Activated CD8-positive, alpha-beta memory T cell treated with anti-CD3 and anti-CD28 coated beads, Interleukin-2, amount 10 ng/mL, durations not matched to agents 7 days and 5 days (primary cell): ENCODE measurements around the gene TRIM26. TPM values are rescaled to one million over a fixed set of nuclear protein-coding genes. Genes with fewer than 3 reads are reported as not detected.
"Not testable (repeated sequence)": the region's sequence is repeated elsewhere in the genome, so short reads cannot be mapped to it uniquely, and the experiment has no call there.

Experiments
- ATAC-seq: fragments of 150-1000 bp; cut with Tn5 transposase; one replicate; pipeline ENCODE4 v1.10.0; 2021; ENCODE audit warnings: moderate library complexity
- CTCF ChIA-PET: fragments of 350-600 bp; sonication (Branson Sonifier 250); formaldehyde crosslinking; loops from one replicate; lab custom pipeline; 2021; ENCODE audit warnings: antibody characterized with exemption; lab: Charles Lee
- DNase-seq: peaks from one replicate; pipeline ENCODE4 v3.0.0-alpha.2; 2020
- H3K27ac Mint-ChIP-seq: one replicate; pipeline ENCODE4 v1.8.0; 2021; ENCODE audit warnings: mild to moderate bottlenecking, mixed read lengths
- H3K27me3 Mint-ChIP-seq: one replicate; pipeline ENCODE4 v1.8.0; 2021; ENCODE audit warnings: mixed read lengths
- H3K36me3 Mint-ChIP-seq: one replicate; pipeline ENCODE4 v1.8.0; 2021; ENCODE audit warnings: mild to moderate bottlenecking, mixed read lengths
- H3K4me1 Mint-ChIP-seq: one replicate; pipeline ENCODE4 v1.8.0; 2021; ENCODE audit warnings: mixed read lengths
- H3K4me3 Mint-ChIP-seq: one replicate; pipeline ENCODE4 v1.8.0; 2021; ENCODE audit warnings: mild to moderate bottlenecking, moderate library complexity, mixed read lengths
- H3K9me3 Mint-ChIP-seq: one replicate; pipeline ENCODE4 v1.8.0; 2022; ENCODE audit warnings: low read depth, mixed read lengths
- total RNA-seq, 2 experiments: library from RNA; stranded (reverse); gene quantifications; one replicate each; pipeline ENCODE4 v1.2.3, GENCODE V29; 2021

Gene TRIM26
- total RNA-seq, 2 experiments from 2014 or later, result 112 to 115 TPM

DNA sequence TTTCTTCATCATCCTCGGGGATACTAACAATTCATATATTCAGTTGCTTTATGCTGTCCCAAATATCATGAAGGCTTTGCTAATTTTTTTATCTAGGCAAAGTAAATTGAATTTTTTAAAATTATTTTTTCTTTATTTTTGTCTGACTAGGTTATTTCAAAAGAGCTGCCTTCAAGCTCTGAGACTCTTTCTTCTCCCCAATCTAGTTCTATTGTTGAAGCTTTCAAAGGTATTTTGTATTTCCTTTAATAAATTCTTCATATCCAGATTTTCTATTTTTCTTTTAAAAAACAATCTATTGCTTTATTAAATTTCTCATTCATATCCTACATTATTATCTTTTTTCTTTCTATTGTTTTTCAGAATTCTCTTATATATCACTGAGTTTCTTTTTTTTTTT lies 33.1 kb downstream of the TRIM26 start:
- CTCF ChIA-PET, result no interaction called here
- no peaks in the 10 kb centered on the region for H3K4me1 Mint-ChIP-seq
- H3K4me3 Mint-ChIP-seq, result no peak overlapping the region
- H3K36me3 Mint-ChIP-seq, result peaks cover 23% of the 10 kb centered on the region
- no peak overlapping the region for H3K27ac Mint-ChIP-seq
- DNase-seq (no peak), ATAC-seq (no peak)
- peaks cover 46% of the 10 kb centered on the region for H3K27me3 Mint-ChIP-seq
- peaks cover 6% of the 10 kb centered on the region for H3K9me3 Mint-ChIP-seq

DNA sequence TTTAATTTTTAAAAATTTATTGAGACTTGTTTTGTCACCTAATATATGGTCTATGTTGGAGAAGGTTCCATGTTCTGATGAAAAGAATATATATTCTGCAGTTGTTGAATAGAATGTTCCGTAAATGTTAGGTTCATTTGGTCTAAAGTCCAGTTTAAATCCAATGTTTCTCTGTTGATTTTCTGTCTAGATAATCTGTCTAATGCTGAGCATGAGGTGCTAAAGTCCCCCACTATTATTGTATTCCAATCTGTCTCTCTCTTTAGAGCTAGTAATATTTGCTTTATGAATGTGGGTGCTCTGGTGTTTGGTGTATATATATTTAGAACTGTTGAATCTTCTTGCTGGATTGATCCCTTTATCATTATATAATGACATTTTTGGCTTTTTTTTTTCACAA lies 34.4 kb downstream of the TRIM26 start:
- CTCF ChIA-PET, result no interaction called here
- Mint-ChIP-seq H3K9me3 (peaks cover 6% of the 10 kb centered on the region), H3K27me3 (peaks cover 57% of the 10 kb centered on the region), H3K4me3 (no peak overlapping the region), H3K27ac (no peak overlapping the region), H3K36me3 (peaks cover 12% of the 10 kb centered on the region), H3K4me1 (no peaks in the 10 kb centered on the region)
- ATAC-seq (no peak), DNase-seq (no peak)

DNA sequence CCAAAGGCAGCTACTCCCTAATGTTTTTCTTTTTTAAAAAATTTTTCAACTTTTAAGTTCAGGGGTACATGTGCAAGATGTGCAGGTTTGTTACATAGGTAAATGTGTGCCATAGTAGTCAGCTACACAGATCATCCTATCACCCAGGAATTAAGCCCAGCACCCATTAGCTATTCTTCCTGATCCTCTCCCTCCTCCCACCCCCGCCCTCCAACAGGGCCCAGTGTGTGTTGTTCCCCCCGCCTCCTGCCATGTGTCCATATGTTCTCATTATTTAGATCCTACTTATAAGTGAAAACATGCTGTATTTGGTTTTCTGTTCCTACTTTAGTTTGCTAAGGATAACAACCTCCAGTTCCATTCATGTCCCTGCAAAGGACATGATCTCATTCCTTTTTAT lies 37.4 kb downstream of the TRIM26 start:
- ATAC-seq, result no peak
- peaks cover 78% of the 10 kb centered on the region for H3K27me3 Mint-ChIP-seq
- DNase-seq, result no peak
- H3K36me3 Mint-ChIP-seq, result peaks cover 6% of the 10 kb centered on the region
- peaks cover 6% of the 10 kb centered on the region for H3K4me1 Mint-ChIP-seq
- H3K27ac Mint-ChIP-seq, result no peak overlapping the region
- peaks cover 6% of the 10 kb centered on the region for H3K9me3 Mint-ChIP-seq
- no peak overlapping the region for H3K4me3 Mint-ChIP-seq
- CTCF ChIA-PET, result interaction anchor here (1.4 kb wide), 1 partner anchor 45 kb away, joined by 5 read pairs; no protein-coding TSS in a partner anchor

DNA sequence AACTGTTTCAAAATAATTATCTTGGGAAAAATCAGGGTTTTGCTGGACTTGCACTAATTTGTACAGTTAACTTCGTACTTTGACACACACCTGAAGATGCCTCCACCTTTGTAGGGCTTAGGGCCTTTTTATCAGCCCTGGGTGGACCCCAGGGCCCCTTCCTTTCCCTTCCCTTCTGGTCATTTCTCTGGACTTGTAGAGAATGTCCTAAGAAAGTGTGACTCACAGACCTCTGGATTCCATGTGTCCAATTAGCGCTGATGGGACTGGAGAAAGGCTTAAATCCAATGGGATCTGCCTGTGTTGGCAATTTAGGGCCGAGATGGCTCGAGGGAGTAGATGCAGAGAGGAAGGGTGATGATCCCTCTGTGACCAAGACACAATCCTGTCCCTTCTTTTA lies 40.5 kb downstream of the TRIM26 start:
- Mint-ChIP-seq H3K36me3 (no peaks in the 10 kb centered on the region), H3K27ac (no peak overlapping the region), H3K27me3 (peaks cover 86% of the 10 kb centered on the region), H3K9me3 (no peaks in the 10 kb centered on the region), H3K4me3 (no peak overlapping the region), H3K4me1 (peaks cover 14% of the 10 kb centered on the region)
- ATAC-seq (no peak), DNase-seq (no peak)
- CTCF ChIA-PET, result no interaction called here

DNA sequence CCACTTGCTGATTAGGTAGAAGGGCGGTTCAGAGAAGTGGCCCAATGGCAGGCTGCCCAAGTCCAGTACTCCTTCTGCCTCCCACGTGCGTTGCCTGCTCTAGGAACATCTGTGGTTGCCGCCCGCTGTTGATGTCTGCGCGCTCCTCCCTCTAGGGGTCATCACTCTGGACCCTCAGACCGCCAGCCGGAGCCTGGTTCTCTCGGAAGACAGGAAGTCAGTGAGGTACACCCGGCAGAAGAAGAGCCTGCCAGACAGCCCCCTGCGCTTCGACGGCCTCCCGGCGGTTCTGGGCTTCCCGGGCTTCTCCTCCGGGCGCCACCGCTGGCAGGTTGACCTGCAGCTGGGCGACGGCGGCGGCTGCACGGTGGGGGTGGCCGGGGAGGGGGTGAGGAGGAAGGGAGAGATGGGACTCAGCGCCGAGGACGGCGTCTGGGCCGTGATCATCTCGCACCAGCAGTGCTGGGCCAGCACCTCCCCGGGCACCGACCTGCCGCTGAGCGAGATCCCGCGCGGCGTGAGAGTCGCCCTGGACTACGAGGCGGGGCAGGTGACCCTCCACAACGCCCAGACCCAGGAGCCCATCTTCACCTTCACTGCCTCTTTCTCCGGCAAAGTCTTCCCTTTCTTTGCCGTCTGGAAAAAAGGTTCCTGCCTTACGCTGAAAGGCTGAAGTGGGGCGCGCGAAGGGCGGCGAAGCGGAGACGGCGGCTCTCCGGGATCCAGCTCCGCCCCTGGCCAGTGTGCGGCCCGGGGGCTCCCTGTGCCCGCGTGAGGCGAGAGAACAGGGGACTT lies 41.3 kb downstream of the TRIM26 start:
- DNase-seq, result no peak
- Mint-ChIP-seq H3K4me1 (peaks cover 19% of the 10 kb centered on the region), H3K4me3 (no peak overlapping the region), H3K36me3 (no peaks in the 10 kb centered on the region), H3K27ac (no peak overlapping the region), H3K27me3 (peaks cover 78% of the 10 kb centered on the region), H3K9me3 (no peaks in the 10 kb centered on the region)
- CTCF ChIA-PET, result interaction anchor here (1.1 to 1.2 kb wide), 2 partner anchors 20 to 41 kb away, joined by 3 to 5 read pairs; no protein-coding TSS in a partner anchor
- peak; percentile 35 for ATAC-seq

DNA sequence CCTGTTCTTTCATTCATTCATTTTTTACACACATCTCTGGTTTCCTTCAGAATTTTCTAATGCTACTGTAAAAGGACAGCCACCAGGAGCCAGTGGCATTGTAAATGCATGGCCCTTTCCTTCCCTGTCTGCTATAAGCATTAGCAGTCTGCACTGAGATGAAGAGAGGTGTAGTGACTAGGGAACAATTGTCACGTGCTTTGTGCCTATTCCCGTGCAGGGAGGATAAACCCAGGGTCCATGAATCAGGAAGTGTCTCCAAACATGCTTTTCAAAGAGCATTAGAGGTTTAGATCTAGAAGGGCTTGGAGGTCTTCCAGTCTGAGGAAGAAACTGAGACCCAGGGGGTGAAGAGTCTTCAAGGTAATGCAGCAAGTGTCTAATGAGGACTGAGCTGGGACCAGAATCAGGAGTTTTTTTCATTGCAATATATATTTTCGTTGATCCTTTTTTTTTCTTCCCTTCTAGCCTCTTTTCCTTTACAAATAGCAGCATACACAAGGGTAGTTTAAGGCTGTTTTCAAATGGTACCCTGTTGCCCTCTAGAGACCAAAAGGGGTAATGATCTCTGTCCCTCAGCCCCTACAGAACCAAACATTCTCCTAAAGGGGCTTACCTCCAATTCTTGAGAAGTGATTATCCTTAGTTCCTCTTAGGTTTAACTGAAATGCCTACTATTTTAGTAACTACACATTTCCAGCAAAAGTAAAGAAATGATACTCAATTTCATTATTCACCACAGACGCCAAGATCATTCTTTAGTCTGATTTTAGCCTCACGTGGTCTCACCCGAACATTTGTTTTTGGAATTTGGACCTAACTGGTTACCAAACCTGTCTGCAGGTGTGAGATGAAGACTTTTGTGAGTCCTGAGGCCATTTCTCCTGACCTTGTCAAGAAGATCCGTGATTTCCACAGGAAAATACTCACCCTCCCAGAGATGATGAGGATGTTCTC lies 43.3 kb downstream of the TRIM26 start:
- ATAC-seq (peak; percentile 80), DNase-seq (no peak)
- Mint-ChIP-seq H3K4me1 (peaks cover 22% of the 10 kb centered on the region), H3K36me3 (no peaks in the 10 kb centered on the region), H3K27me3 (peaks cover 62% of the 10 kb centered on the region), H3K4me3 (no peak overlapping the region), H3K27ac (no peak overlapping the region), H3K9me3 (no peaks in the 10 kb centered on the region)
- CTCF ChIA-PET, result interaction anchor here (0.6 to 1.9 kb wide), 4 partner anchors 38 to 73 kb away, joined by 3 to 6 read pairs (median 4); no protein-coding TSS in a partner anchor

DNA sequence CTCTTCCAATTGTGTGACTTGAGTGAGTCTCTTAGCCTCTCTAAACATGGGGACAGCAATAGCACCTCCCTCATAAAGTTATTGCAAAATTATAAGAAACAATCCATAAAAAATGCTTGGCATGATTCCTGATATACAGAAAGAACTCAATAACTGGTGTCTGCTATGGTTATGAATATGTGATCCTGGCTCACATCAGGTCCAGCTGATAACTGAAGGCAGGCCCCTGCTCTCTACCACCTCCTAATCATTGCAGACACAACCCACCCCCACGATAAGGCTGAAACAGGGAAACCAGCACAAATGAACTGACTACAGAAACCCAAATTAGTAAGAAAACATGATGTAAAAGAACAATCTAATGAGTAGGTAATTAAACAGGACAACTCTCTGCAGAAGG lies 44.5 kb downstream of the TRIM26 start:
- Mint-ChIP-seq H3K27ac (no peak overlapping the region), H3K36me3 (no peaks in the 10 kb centered on the region), H3K4me1 (peaks cover 24% of the 10 kb centered on the region), H3K9me3 (no peaks in the 10 kb centered on the region), H3K4me3 (no peak overlapping the region), H3K27me3 (peaks cover 60% of the 10 kb centered on the region)
- CTCF ChIA-PET, result interaction anchor here (1.4 to 3.1 kb wide), 3 partner anchors 25 to 66 kb away, joined by 5 to 24 read pairs (median 11); no protein-coding TSS in a partner anchor
- DNase-seq (no peak), ATAC-seq (no peak)

DNA sequence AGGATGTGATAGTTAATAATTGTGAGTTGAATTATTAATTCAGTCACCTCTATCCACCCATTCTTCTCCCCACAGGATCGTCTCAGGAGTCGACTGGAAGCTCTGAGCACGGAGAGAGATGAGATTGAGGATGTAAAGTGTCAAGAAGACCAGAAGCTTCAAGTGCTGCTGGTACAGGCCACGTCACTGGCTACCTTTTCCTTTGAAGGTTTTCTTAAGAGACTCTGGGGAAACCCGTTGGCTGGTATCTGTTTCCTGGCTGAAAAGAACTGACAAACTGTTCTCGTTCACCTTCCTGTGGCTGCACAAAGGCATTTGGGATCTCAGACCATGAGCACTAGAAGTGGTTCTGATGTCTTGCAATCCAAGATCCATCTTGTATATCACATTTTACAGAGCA lies 46.1 kb downstream of the TRIM26 start:
- CTCF ChIA-PET, result interaction anchor here (1.3 to 3.1 kb wide), 4 partner anchors 24 to 64 kb away, joined by 4 to 24 read pairs (median 8); no protein-coding TSS in a partner anchor
- no peaks in the 10 kb centered on the region for H3K36me3 Mint-ChIP-seq
- DNase-seq (no peak), ATAC-seq (no peak)
- H3K4me1 Mint-ChIP-seq, result peaks cover 33% of the 10 kb centered on the region
- H3K27me3 Mint-ChIP-seq, result peaks cover 49% of the 10 kb centered on the region
- no peaks in the 10 kb centered on the region for H3K9me3 Mint-ChIP-seq
- H3K4me3 Mint-ChIP-seq, result no peak overlapping the region
- H3K27ac Mint-ChIP-seq, result no peak overlapping the region

DNA sequence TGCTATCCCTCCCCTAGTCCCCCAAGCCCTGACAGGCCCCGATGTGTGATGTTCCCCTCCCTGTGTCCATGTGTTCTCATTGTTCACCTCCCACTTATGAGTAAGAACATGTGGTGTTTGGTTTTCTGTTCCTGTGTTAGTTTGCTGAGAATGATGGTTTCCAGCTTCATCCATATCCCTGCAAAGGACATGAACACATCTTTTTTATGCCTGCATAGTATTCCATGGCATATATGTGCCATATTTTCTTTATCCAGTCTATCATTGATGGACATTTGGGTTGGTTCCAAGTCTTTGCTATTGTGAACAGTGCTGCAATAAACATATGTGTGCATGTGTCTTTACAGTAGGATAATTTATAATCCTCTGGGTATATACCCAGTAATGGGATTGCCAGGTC lies 48.0 kb downstream of the TRIM26 start:
- CTCF ChIA-PET, ATAC-seq, H3K36me3 Mint-ChIP-seq, H3K27ac Mint-ChIP-seq, H3K9me3 Mint-ChIP-seq, H3K4me3 Mint-ChIP-seq, DNase-seq: not testable (repeated sequence)
- Mint-ChIP-seq H3K4me1 (peaks cover 30% of the 10 kb centered on the region), H3K27me3 (peaks cover 31% of the 10 kb centered on the region)

DNA sequence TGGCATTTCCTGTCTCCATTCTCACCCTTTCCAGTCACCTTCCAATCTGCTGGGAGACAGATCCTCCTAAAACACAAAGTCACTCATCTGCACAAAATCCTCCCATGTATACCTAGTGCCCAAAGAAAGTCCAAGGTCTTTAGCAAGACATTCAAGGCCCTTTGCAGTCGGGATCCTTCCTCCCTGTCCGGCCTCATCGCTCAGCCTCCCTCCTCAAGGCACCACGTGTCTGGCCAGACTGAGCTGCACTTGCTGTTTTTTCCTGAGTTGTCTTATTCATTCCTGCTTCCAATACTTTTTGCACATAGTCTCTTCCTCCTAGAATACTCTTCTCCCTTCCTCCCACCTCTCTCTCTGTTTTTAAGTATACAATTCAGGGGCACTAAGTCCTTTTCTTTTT lies 48.5 kb downstream of the TRIM26 start:
- CTCF ChIA-PET, result interaction anchor here (0.8 to 0.9 kb wide), 2 partner anchors 62 to 227 kb away, joined by 3 to 4 read pairs; no protein-coding TSS in a partner anchor
- H3K4me1 Mint-ChIP-seq, result peaks cover 28% of the 10 kb centered on the region
- no peak overlapping the region for H3K27ac Mint-ChIP-seq
- ATAC-seq (no peak), DNase-seq (no peak)
- no peaks in the 10 kb centered on the region for H3K9me3 Mint-ChIP-seq
- H3K4me3 Mint-ChIP-seq, result no peak overlapping the region
- H3K36me3 Mint-ChIP-seq, result no peaks in the 10 kb centered on the region
- H3K27me3 Mint-ChIP-seq, result peaks cover 28% of the 10 kb centered on the region

DNA sequence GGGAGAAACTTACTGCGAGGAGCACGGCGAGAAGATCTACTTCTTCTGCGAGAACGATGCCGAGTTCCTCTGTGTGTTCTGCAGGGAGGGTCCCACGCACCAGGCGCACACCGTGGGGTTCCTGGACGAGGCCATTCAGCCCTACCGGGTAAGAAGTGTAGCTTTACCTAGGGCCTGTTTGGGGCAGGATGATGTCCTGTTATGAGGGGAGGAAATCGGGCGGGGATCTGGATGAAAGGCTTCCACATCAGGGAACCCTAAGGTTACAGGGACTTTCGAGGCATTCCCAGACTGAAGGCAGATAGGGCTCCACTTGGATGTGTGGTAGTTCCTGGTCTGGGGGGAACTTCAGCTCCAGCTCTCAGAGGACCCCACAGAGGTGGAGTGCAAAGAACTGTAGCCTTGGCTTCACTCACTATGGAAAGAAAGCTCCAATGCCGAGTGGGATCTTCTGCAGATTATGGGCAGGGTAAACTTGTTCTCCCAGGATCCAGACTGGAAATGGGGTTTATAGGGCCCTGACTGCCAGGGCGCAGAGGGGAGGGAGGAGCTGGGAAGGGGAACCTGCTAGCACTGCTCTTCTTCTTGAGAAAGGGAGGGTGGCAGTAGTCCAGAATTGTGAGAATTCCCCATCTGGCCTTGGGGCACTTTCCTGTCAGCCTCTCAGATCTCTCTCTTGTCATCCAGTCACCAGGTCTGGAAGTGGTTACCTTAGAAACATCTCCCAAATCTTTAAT lies 49.1 kb downstream of the TRIM26 start:
- Mint-ChIP-seq H3K36me3 (no peaks in the 10 kb centered on the region), H3K27me3 (peaks cover 32% of the 10 kb centered on the region), H3K27ac (no peak overlapping the region), H3K4me3 (no peak overlapping the region), H3K9me3 (no peaks in the 10 kb centered on the region), H3K4me1 (peaks cover 30% of the 10 kb centered on the region)
- no peak for ATAC-seq
- no peak for DNase-seq
- CTCF ChIA-PET, result interaction anchor here (0.8 to 1.3 kb wide), 3 partner anchors 33 to 227 kb away, joined by 3 to 4 read pairs (median 4); no protein-coding TSS in a partner anchor

DNA sequence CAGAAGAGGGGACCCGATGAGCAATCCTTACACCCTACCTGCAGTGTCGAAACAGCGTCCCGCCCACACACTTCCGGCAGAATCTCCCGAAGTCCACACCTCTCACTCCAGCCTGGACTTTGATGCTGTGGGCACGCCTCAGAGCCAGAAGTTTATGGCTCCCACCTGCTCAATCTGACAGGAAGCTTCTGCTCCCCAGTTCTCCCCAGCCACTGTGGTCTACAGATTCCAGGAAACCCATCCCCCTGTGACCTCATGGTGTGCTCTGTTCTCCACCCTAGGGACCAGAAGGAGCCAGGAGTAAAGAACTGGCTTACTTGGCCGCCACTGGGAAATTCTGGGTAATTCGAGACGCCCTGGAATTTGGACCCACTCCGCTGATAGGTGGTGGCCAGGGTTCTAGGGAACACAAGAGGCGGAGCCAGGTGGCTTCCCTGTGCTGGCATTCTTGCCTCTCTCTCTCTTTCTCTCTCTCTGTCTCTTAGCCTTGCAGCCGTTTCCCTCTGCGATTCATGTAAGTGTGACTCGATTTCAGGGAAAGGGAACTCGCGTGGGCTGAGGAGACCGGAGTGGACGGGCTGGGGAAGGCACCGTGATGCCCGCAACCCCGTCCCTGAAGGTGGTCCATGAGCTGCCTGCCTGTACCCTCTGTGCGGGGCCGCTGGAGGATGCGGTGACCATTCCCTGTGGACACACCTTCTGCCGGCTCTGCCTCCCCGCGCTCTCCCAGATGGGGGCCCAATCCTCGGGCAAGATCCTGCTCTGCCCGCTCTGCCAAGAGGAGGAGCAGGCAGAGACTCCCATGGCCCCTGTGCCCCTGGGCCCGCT lies 49.9 kb downstream of the TRIM26 start, which contains the start of gene TRIM15:
Gene TRIM15, plus strand, starts transcription at position 457 of the 828 bp plus-strand sequence. Its CDS starts 139 bp downstream, at position 596.
- DNase-seq, result peak; percentile 57
- no peaks in the 10 kb centered on the region for H3K9me3 Mint-ChIP-seq
- no peak within 1 kb of the TSS for H3K4me3 Mint-ChIP-seq
- CTCF ChIA-PET, result interaction anchor here (1.3 kb wide), 1 partner anchor 32 kb away, joined by 4 read pairs; no protein-coding TSS in a partner anchor
- peak; percentile 63 for ATAC-seq
- H3K36me3 Mint-ChIP-seq, result no peaks in the 10 kb centered on the region
- H3K27ac Mint-ChIP-seq, result no peak within 1 kb of the TSS
- H3K4me1 Mint-ChIP-seq, result peaks cover 35% of the 10 kb centered on the region
- H3K27me3 Mint-ChIP-seq, result peaks cover 33% of the 10 kb centered on the region
